NCI-H2107 (cell line): ENCODE results near the gene MAGEA11.
"Not testable (repeated sequence)": the region's sequence is repeated elsewhere in the genome, so short reads cannot be mapped to it uniquely, and the experiment has no call there.

Experiments used
- DNase-seq: peaks from one replicate; lab custom pipeline; 2025; lab: John Stamatoyannopoulos, UW

Gene MAGEA11, protein sequence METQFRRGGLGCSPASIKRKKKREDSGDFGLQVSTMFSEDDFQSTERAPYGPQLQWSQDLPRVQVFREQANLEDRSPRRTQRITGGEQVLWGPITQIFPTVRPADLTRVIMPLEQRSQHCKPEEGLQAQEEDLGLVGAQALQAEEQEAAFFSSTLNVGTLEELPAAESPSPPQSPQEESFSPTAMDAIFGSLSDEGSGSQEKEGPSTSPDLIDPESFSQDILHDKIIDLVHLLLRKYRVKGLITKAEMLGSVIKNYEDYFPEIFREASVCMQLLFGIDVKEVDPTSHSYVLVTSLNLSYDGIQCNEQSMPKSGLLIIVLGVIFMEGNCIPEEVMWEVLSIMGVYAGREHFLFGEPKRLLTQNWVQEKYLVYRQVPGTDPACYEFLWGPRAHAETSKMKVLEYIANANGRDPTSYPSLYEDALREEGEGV

DNA sequence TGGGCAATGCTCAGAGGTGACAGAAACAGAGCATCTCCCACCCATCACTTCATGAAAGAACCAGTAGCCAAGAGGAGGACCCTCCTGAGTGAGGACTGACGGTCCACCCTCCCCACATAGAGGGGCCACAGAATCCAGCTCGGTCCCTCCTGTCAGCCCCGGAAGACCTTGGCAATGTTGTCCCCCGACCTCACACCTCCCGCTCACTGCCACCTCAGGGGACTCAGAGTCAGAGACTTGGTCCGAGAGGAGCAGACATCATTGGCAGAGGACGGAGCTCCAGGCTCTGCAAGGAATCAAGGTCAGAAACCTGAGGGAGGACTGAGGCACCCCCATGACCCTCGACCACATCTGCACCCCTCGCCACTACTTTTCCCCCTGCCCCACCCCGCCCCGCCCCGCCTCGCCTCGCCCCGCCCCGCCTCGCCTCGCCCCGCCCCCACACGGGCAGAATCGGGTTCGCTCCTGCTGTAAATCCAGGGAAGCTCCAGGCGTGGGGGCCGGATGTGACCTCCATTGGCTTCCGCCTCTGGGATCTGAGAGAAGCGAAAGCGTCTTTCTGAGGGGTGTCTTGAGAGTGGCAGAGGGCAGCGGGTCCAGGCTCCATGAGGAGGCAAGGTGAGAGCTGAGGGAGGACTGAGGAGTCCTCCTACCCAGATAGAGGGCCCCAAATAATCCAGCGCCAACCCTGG lies at the start of gene MAGEA11:
Gene MAGEA11, plus strand, starts transcription at position 516 of the 692 bp plus-strand sequence. CDS start 1,100 bp downstream, outside the sequence.
- DNase-seq = no peak

GRCh38 chrX:149675088-149675487 lies 36.8 kb upstream of the MAGEA11 start:
- not testable (repeated sequence) for DNase-seq

DNA sequence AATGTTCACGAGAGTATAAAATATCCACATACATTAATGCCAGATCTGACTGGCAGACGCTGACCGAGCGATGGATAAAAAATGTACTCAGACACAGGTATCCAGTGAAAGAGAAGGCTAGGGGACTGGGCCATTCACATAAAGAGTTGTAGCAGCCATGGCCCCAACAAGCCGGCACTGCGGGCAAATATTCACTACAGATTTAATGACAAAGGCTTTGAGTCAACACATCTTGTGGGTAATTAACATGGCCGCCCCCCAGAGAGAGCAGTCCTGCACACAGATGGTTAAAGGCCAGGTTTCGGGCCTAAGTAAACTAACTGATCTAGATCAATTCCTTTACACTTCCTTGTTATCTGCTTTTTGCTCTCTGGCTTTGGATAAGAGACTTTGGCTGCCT lies 36.3 kb upstream of the MAGEA11 start:
- not testable (repeated sequence) for DNase-seq

- not testable (repeated sequence) for DNase-seq
Observed at GRCh38 chrX:149679164-149679678, 32.6 kb upstream of the MAGEA11 start.

- DNase-seq = no peak
Observed at GRCh38 chrX:149681182-149681581, 30.7 kb upstream of the MAGEA11 start.

DNA sequence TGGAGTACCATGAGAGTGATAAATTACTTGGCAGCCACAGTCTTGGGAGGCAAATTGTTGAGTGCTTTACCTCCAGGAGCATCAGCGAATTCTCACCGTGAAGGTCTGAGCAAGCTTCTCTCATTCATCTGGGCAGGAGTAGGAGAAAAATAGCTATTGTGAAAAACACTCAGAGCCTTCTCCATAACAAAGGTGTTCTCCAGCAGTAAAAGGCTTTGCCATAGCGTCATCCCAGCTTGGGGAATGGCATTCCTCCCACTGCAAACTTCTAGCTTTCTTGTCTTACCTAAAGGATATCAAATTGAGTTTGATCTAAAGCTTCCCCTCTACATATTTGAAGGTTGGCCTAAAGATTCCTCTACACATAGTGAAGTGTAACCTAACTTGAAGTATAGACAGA lies 29.8 kb upstream of the MAGEA11 start:
- no peak for DNase-seq

DNA sequence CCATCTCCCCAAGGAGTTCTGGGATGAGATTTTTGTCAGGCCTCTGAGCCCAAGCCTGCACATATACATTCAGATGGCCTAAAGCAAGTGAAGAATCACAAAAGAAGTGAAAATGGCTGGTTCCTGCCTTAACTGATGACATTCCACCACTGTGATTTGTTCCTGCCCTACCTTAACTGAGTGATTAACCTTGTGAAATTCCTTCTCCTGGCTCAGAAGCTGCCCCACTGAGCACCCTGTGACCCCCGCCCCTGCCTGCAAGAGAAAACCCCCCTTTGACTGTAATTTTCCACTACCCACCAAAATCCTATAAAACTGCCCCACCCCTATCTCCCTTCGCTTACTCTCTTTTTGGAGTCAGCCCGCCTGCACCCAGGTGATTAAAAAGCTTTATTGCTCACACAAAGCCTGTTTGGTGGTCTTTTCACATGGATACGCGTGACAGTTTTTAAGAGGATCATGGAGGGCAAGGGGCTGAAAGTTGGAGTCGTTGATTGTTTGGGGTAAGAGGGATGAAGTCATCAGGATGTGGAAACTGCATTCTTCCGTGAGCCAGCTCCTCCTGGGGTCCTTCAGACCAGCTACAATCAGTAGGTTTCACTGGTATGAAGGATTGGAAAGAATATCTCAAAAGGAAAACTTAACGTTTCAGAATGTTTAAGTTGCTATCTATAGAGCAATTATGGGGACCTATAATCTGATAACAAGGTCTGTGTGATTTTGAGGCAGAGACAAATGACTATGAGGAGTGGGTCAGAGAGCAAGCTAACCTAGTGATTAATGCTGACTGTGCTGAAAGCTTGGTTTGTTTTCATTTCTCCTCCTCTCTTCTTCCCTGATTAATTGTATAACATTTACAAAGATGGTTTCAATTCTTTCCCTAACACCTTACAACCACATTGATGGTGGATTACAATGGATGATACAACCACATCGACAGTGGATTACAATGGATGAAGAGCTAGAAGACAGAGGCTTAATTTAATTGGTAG lies 28.6 kb upstream of the MAGEA11 start:
- no peak for DNase-seq

- DNase-seq = no peak
Observed at GRCh38 chrX:149683966-149684730, 27.7 kb upstream of the MAGEA11 start.

- DNase-seq = no peak
Observed at GRCh38 chrX:149687991-149688390, 23.9 kb upstream of the MAGEA11 start.

- no peak for DNase-seq
Observed at GRCh38 chrX:149688552-149688951, 23.3 kb upstream of the MAGEA11 start.

- DNase-seq = no peak
Observed at GRCh38 chrX:149691794-149692193, 20.1 kb upstream of the MAGEA11 start.

- DNase-seq = not testable (repeated sequence)
Observed at GRCh38 chrX:149692686-149693272, 19.1 kb upstream of the MAGEA11 start.

DNA sequence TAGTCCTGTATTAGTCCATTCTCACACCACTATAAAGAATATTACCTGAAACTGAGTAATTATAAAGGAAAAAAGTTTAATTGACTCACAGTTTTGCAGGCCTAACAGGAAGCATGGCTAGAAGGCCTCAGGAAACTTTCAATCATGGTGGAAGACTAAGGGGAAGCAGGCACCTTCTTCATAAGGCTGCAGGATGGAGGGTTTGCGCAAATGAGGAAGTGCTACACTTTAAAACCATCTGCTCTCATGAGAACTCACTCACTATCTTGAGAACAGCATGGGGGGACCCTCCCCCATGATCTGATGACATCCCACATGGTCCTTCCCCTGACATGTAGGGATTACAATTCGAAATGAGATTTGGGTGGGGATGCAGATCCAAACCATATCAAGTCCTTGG lies 12.1 kb upstream of the MAGEA11 start:
- DNase-seq = no peak

- no peak for DNase-seq
Observed at GRCh38 chrX:149704664-149705063, 7.2 kb upstream of the MAGEA11 start.

GRCh38 chrX:149707147-149707901 lies 4.5 kb upstream of the MAGEA11 start:
- no peak for DNase-seq

GRCh38 chrX:149712831-149713230 lies 971 bp downstream of the MAGEA11 start:
- no peak for DNase-seq

GRCh38 chrX:149713279-149714050 lies 1.6 kb downstream of the MAGEA11 start:
- no peak for DNase-seq

GRCh38 chrX:149715468-149715867 lies 3.6 kb downstream of the MAGEA11 start:
- DNase-seq = no peak

GRCh38 chrX:149716632-149717031 lies 4.8 kb downstream of the MAGEA11 start:
- no peak for DNase-seq
